NCI-H1436 treated with DMSO at 0.1 percent for 48 hours (cell line): Measurements from ENCODE around the gene TNRC18.
"Not testable (repeated sequence)": the region's sequence is repeated elsewhere in the genome, so short reads cannot be mapped to it uniquely, and the experiment has no call there.

Experiments
- DNase-seq: peaks from one replicate; lab custom pipeline; 2025; lab: John Stamatoyannopoulos, UW

TNRC18 gene, protein sequence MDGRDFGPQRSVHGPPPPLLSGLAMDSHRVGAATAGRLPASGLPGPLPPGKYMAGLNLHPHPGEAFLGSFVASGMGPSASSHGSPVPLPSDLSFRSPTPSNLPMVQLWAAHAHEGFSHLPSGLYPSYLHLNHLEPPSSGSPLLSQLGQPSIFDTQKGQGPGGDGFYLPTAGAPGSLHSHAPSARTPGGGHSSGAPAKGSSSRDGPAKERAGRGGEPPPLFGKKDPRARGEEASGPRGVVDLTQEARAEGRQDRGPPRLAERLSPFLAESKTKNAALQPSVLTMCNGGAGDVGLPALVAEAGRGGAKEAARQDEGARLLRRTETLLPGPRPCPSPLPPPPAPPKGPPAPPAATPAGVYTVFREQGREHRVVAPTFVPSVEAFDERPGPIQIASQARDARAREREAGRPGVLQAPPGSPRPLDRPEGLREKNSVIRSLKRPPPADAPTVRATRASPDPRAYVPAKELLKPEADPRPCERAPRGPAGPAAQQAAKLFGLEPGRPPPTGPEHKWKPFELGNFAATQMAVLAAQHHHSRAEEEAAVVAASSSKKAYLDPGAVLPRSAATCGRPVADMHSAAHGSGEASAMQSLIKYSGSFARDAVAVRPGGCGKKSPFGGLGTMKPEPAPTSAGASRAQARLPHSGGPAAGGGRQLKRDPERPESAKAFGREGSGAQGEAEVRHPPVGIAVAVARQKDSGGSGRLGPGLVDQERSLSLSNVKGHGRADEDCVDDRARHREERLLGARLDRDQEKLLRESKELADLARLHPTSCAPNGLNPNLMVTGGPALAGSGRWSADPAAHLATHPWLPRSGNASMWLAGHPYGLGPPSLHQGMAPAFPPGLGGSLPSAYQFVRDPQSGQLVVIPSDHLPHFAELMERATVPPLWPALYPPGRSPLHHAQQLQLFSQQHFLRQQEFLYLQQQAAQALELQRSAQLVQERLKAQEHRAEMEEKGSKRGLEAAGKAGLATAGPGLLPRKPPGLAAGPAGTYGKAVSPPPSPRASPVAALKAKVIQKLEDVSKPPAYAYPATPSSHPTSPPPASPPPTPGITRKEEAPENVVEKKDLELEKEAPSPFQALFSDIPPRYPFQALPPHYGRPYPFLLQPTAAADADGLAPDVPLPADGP (N-terminal part only)

GRCh38 chr7:5423306-5423975 is at the start of gene TNRC18:
TSS of gene TNRC18 (minus strand) at chr7:5423834. CDS start at chr7:5421246, 2,588 bp downstream.
- DNase-seq = no peak

DNA sequence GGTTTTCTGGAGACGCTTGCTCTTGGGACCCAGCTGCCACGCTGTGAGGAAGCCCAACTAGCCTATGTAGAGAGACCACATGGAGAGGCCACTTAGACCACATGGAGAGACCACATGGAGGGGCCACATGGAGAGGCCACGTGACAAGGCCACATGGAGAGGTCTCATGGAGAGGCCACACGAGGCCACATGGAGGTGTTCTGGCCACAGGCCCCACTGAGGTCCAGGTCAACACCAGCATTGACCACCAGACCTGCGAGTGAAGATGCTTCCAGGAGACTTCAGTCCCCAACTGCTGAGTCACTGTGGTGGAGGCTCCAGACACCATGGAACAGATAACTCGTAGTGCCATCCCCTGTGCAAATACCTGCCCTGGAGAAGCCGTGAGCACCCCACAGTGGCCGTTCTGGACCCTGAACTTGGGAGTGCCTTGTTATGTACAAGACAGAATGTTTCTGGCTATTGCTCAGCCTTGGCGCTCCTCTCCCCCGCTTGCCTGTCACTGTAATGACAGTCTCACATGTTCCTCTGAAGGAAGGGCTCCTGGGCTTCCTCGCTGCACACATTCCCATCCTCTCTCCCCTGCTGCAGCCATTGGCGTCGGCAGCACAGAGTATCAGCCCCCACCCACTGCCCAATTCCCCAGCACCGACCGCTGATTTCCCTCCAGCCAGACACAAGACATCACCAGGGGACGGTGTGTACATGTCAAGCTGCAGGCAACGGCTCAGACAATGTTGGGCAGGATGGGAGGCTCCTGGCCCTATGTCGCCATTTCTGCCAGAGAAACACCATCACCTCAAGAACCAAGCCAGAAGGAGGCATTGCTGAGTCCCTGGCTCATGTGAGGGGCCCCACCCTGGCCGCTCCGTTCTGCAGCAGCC is 49.0 kb upstream of the TNRC18 start:
- DNase-seq = no peak

DNA sequence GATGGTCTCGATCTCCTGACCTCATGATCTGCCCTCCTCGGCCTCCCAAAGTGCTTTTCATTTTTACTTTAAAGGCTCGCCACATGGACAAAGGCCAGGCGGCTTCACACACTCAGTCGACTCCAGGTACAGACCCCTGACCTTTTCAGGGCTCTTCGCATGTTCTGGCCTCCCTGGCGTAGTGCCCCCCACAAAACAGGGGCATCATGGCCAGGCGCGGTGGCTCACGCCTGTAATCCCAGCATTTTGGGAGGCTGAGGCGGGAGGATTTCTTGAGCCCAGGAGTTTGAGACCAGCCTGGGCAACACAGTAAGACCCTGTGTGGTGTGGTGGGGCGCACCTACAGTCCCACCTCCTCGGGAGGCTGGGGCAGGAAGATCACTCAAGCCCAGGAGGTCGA is 48.0 kb upstream of the TNRC18 start:
- DNase-seq = not testable (repeated sequence)

- no peak for DNase-seq
These were observed 47.2 kb upstream of the TNRC18 start for GRCh38 chr7:5470816-5471215.

DNA sequence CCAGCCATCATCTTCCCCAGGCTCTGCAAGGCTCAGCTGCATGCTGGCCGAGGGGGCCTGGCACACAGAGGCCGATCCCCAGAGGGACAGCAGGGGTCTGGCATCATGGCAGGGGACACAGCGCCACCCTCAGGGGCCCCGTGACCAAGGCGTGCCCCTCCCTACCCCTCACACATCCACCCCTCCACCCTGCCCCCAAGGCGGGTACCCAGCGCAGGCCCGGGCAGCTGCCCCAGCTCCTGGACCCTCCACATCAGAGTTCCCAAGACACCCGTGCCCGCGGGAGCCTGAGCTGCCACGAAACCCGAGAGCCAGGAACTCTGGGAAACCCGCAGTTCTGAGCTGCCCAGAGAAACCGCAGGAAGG is 46.5 kb upstream of the TNRC18 start:
- DNase-seq = no peak

GRCh38 chr7:5469375-5470166 is 45.9 kb upstream of the TNRC18 start:
- DNase-seq = no peak

DNA sequence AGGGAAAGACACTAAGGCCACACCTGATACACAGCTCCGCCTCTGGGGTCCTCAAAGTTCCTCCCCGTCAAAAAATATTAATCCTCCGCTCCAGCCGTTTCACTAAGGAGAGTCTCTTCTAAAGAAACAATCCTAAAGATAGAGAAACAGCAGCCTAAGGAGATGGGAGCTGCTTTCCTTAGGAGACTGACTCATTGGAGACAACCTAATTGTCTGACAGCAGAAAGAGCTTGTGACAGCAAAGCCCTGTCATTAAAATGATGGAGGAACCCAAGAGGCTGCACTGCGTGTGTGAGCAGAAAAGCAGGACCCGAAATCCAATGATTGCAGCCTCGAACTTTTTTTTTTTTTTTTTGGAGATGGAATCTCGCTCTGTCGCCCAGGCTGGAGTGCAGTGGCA is 44.0 kb upstream of the TNRC18 start:
- DNase-seq = no peak

DNA sequence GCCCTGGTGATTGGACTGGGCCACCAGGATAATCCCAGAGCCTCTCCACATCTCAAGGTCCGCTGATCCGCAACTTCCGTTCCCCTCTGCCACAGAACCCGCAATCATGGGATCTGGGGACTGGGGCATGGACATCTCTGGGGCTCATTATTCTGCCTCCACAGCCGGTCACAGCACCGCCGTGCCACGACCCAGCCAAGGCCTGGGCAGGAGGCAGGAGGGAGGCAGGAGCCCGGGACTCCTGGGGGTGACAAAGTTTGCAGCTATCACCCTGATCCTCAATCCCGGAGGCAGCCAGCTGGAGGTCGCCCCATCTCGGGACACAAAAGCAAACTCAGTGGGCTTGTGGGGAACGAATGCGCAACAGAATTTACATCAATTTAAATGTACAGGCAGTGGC is 42.9 kb upstream of the TNRC18 start:
- DNase-seq = no peak

- no peak for DNase-seq
These were observed 39.4 kb upstream of the TNRC18 start for GRCh38 chr7:5463031-5463430.

DNA sequence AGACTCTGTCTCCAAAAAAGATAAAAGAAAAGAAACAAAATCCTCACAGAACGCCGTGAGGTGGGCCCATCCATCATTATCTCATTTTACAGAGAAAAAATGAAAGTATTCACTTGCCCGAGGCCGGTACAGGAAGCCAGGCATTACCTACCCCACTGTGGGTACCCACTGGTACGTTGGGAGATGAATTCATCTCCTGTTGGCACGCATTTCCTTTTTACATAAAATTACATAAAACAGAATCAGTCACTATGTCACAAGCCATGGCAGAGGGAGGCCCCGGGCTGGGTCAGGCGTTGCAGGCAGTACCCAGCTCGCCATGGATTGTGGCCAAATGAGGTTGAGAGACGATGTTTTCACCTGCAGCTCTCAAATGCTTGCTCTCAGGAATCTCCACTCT is 38.6 kb upstream of the TNRC18 start:
- no peak for DNase-seq

DNA sequence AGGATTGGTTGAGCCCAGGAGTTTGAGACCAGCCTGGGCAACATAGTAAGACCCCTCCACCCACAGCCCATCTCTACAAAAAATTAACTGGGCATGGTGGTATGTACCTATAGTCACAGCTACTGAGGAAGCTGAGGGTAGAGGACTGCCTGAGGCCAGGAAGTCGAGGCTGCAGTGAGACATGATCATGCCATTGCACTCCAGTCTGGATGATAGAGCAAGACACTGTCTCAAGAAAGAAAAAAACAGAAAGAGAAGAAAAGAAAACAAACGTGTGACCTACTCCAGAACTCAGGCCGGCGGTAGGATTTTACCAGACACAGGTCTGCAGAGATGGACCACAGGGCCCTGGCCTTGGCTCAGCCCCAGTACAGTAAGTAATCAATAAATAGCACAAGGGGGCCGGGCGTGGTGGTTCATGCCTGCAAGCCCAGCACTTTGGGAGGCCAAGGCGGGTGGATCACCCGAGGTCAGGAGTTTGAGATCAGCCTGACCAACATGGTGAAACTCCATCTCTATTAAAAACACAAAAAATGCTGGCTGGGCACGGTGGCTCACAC is 35.4 kb upstream of the TNRC18 start:
- DNase-seq = no peak

GRCh38 chr7:5457245-5457735 is 33.7 kb upstream of the TNRC18 start:
- DNase-seq = no peak

GRCh38 chr7:5456409-5456808 is 32.8 kb upstream of the TNRC18 start:
- no peak for DNase-seq

GRCh38 chr7:5455581-5456219 is 32.1 kb upstream of the TNRC18 start:
- DNase-seq = no peak

DNA sequence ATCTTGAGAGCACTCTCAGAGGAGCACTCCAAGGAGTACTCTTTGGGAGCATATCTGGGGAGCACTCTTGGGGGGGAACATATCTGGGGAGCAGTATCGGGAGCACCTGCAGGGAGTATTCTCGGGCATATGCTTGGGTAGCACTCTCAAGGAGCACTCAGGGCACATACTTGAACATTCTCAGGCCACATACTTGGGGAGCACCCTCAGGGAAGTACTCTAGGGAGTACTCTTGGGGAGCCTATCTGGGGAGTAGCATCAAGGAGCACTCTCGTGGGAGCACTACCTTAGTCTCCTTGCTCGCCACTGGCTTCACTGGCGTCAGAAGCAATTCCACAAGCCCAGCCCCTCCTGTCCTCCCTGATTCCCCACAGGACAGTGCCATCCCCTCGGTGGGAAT is 31.5 kb upstream of the TNRC18 start:
- no peak for DNase-seq

DNA sequence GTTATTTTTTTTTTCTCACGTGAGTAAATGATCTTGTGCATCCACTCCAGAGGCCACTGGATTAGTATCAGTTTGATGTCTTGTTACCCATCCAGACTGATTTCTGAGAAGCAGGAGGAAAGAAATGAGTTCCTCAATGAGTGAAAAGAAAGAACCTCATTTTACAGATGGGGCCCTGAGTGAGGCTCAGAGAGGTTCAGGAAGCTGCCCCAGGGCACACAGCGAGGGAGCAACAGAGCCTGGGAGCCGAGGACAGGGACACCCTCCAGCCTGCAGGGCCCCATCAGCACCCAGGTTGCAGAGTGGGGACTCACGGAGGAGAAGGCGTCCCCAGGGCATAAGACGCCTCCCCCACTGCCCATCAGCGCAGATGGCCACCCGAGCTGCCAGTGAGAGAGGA is 30.9 kb upstream of the TNRC18 start:
- DNase-seq = no peak

DNA sequence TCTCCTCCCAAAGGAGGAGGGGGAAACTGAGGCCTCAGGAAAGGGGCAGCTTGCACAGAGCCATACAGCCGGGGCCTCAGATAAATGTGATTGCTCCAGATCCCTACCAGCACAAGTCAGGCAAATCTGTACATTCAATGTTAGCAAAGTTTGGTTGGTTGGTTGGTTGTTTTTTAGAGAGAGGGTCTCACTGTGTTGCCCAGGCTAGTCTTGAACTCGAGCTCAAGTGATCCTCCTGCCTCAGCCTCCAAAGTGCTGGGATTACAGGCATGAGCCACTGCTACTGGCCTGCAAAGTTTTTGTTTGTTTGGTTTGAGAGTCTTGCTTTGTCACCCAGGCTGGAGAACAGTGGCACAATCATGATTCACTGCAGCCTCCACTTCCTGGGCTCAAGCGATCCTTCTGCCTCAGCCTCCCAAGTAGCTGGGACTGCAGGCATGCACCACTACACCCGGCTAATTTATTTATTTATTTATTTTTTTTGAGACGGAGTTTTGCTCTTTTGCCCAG is 30.0 kb upstream of the TNRC18 start:
- no peak for DNase-seq

DNA sequence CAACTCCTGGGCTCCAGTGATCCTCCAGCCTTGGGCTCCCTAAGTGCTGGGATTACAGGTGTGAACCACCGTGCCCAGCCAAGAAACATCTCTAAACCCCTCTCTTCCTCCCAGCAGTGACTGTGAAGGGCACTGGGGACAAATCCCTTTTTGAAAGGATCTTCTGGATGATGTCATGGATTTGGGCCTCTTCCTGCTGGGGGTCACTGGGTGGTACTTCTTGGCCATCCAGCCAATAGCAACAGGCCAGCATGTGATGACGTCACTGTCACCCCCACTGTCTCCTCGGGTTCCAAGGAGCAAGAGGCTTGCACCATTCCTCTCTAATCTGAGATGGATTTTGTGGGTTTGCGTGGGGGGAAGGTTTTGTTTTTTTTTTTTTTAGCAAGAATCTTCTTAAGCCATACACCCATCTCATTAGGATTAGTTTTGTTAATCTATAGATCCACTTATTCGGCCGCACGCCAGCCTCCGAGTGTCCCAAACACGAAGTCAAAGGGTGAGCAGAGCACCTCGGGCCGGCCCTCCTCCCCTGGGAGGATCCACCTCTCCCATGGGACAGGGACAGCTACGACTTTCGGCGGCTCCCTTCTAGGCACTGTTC is 29.4 kb upstream of the TNRC18 start:
- no peak for DNase-seq

DNA sequence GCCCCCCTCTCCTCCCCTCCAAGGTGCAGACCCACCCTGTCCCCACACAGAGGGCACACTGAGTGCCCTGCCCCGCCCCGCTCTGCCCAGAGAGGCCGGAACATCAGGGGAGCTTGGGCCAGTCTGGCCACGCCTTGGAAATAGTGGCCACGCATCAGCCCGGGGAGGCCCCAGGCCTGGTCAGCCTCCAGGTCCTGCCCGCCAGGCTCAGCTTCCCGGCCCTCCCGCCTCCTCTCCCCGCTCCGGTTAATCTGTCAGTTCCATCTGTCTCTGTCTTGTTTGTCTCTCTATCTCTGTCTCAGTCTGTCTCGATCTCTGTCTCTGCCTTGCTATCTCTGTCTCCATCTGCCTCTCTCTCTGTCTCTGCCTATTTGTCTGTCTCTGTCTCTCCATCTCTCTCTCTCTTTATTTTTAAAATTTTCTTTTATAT is 28.9 kb upstream of the TNRC18 start:
- no peak for DNase-seq
